SK-N-SH (cell line): ENCODE results near the gene PRKN. TPM values are rescaled to one million over a fixed set of nuclear protein-coding genes. Genes with fewer than 3 reads are reported as not detected.
A peak's percentile ranks its signal among the peaks of the same experiment; 100 is the strongest.
"Not testable (repeated sequence)": the region's sequence is repeated elsewhere in the genome, so short reads cannot be mapped to it uniquely, and the experiment has no call there.

Experiments
- CTCF ChIA-PET: fragments of 300-600, 350-600 bp; formaldehyde crosslinking; extraction: SDS; loops from one replicate; lab custom pipeline; 2021; lab: Yijun Ruan, JAX
- POLR2A ChIA-PET: fragments of 350-600 bp; sonication (Branson Sonifier 250); formaldehyde crosslinking; extraction: SDS; loops from one replicate; lab custom pipeline; 2020; ENCODE audit warnings: antibody characterized with exemption, inconsistent platforms; lab: Yijun Ruan, JAX
- DNase-seq: peaks from one replicate; pipeline ENCODE4 v3.0.0; 2012
- H2AFZ ChIP-seq: fragments of 200-600 bp; sonication (generic); 2 replicates; pipeline ENCODE4 v1.8.1; 2016; ENCODE audit warnings: antibody characterized with exemption, mild to moderate bottlenecking, low read depth
- H3F3A ChIP-seq: fragments of 200-600 bp; sonication (generic); replicated peaks from 2 replicates; pipeline ENCODE3; 2016; ENCODE audit warnings: antibody characterized with exemption, mild to moderate bottlenecking; ENCODE audit not compliant: insufficient read depth
- H3K27ac ChIP-seq, 2 experiments: fragments of 200-500 bp in 1 of 2; fragments of 200-600 bp in 1 of 2; sonication (Bioruptor generic) in 1 of 2; sonication (generic), shearing (Covaris generic) in 1 of 2; 2 replicates each; pipeline versions ENCODE4 v1.5.1 to v1.6.1; 2014 to 2016; ENCODE audit warnings: low read depth in 2 of 2, inconsistent platforms in 1 of 2, low read length in 1 of 2, mild to moderate bottlenecking in 1 of 2, mixed read lengths in 1 of 2
- H3K27me3 ChIP-seq: fragments of 200-600 bp; sonication (generic), shearing (Covaris generic); 2 replicates; pipeline ENCODE4 v1.6.1; 2016; ENCODE audit warnings: mixed run types; ENCODE audit not compliant: insufficient read depth
- H3K36me3 ChIP-seq, 2 experiments: fragments of 200-500 bp in 1 of 2; fragments of 200-600 bp in 1 of 2; sonication (Bioruptor generic) in 1 of 2; sonication (generic) in 1 of 2; replicated peaks in 1 of 2; 2 replicates each; pipeline versions ENCODE3 to v1.5.1; 2014 to 2016; ENCODE audit warnings: low read length in 1 of 2, mild to moderate bottlenecking in 1 of 2; ENCODE audit not compliant: insufficient read depth in 2 of 2, control insufficient read depth in 1 of 2
- H3K4me1 ChIP-seq, 2 experiments: fragments of 200-500 bp in 1 of 2; fragments of 200-600 bp in 1 of 2; sonication (Bioruptor generic) in 1 of 2; sonication (generic), shearing (Covaris generic) in 1 of 2; 2 replicates each; pipeline versions ENCODE4 v1.5.1 to v1.6.1; 2014 to 2016; ENCODE audit warnings: low read depth in 1 of 2, low read length in 1 of 2, mixed run types in 1 of 2; ENCODE audit not compliant: insufficient read depth in 2 of 2, control insufficient read depth in 1 of 2
- H3K4me2 ChIP-seq: fragments of 200-600 bp; sonication (generic), shearing (Covaris generic); 2 replicates; pipeline ENCODE4 v1.6.1; 2017; ENCODE audit warnings: mixed run types
- H3K4me3 ChIP-seq, 2 experiments: fragments of 200-500 bp in 1 of 2; fragments of 200-600 bp in 1 of 2; sonication (Bioruptor generic) in 1 of 2; sonication (generic), shearing (Covaris generic) in 1 of 2; 2 replicates each; pipeline versions ENCODE4 v1.5.1 to v1.8.1; 2014 to 2016; ENCODE audit warnings: low read depth in 2 of 2, inconsistent platforms in 1 of 2, low read length in 1 of 2, mild to moderate bottlenecking in 1 of 2, mixed read lengths in 1 of 2, moderate library complexity in 1 of 2
- H3K79me2 ChIP-seq: fragments of 200-600 bp; sonication (generic); 2 replicates; pipeline ENCODE4 v1.8.1; 2017; ENCODE audit warnings: mild to moderate bottlenecking; ENCODE audit not compliant: insufficient read depth
- H3K9ac ChIP-seq: fragments of 200-600 bp; sonication (generic); 2 replicates; pipeline ENCODE4 v1.6.1; 2017; ENCODE audit warnings: mixed run types
- H3K9me2 ChIP-seq: fragments of 200-600 bp; sonication (generic); 2 replicates; pipeline ENCODE4 v1.6.1; 2017; ENCODE audit warnings: mixed run types
- H3K9me3 ChIP-seq: fragments of 200-600 bp; sonication (generic); 2 replicates; pipeline ENCODE4 v1.6.1; 2017; ENCODE audit warnings: mixed run types, mild to moderate bottlenecking, moderate library complexity
- H4K20me1 ChIP-seq: fragments of 200-600 bp; sonication (generic); 2 replicates; pipeline ENCODE4 v1.6.1; 2017; ENCODE audit warnings: mild to moderate bottlenecking, mixed run types; ENCODE audit not compliant: insufficient read depth
- CHD2 ChIP-seq: fragments of 150-350 bp; IDR thresholded peaks from 2 replicates; pipeline ENCODE4 v1.6.1; 2018; ENCODE audit warnings: low read length; ENCODE audit not compliant: partially characterized antibody
- EP300 ChIP-seq, 2 experiments: IDR thresholded peaks; 2 replicates each; pipeline versions ENCODE4 v1.4.0 to v1.6.1; 2012; ENCODE audit warnings: borderline replicate concordance in 1 of 2, low read depth in 1 of 2, low read length in 1 of 2
- EZH2phosphoT487 ChIP-seq: fragments of 200-600 bp; sonication (generic); IDR thresholded peaks from 2 replicates; pipeline ENCODE4 v1.6.1; 2017; ENCODE audit warnings: low read depth, mixed run types, mild to moderate bottlenecking, antibody characterized with exemption, moderate library complexity, borderline replicate concordance
- FOXJ3 ChIP-seq: sonication (generic); formaldehyde crosslinking; IDR thresholded peaks from 2 replicates; pipeline ENCODE4 v1.5.1; 2020; ENCODE audit warnings: mild to moderate bottlenecking, missing genetic modification reagents
- GATA2 ChIP-seq: sonication (generic); formaldehyde crosslinking; IDR thresholded peaks from 2 replicates; pipeline ENCODE4 v1.5.0; 2020; ENCODE audit warnings: mild to moderate bottlenecking, missing genetic modification reagents
- JUND ChIP-seq: IDR thresholded peaks from 2 replicates; pipeline ENCODE4 v1.4.0; 2012
- MXI1 ChIP-seq: IDR thresholded peaks from 2 replicates; pipeline ENCODE4 v1.6.1; 2012; ENCODE audit warnings: mild to moderate bottlenecking, low read depth, low read length, improper control_type of control experiment
- NFIC ChIP-seq: IDR thresholded peaks from 2 replicates; pipeline ENCODE4 v1.4.0; 2012; ENCODE audit warnings: borderline replicate concordance
- RAD21 ChIP-seq: IDR thresholded peaks from 2 replicates; pipeline ENCODE4 v1.6.1; 2012; ENCODE audit warnings: mild to moderate bottlenecking, low read length
- RCOR1 ChIP-seq: fragments of 150-350 bp; IDR thresholded peaks from 2 replicates; pipeline ENCODE4 v1.6.1; 2017; ENCODE audit warnings: antibody characterized with exemption, low read length
- SIN3A ChIP-seq: IDR thresholded peaks from 2 replicates; pipeline ENCODE4 v1.6.1; 2012; ENCODE audit warnings: low read depth, mild to moderate bottlenecking, low read length, moderate library complexity, borderline replicate concordance
- SMC3 ChIP-seq: IDR thresholded peaks from 2 replicates; pipeline ENCODE4 v1.6.1; 2012; ENCODE audit warnings: low read depth, low read length, improper control_type of control experiment
- TCF12 ChIP-seq: IDR thresholded peaks from 2 replicates; pipeline ENCODE4 v1.4.0; 2012
- TEAD4 ChIP-seq: IDR thresholded peaks from 2 replicates; pipeline ENCODE4 v1.4.0; 2012; ENCODE audit warnings: mild to moderate bottlenecking, borderline replicate concordance; ENCODE audit not compliant: insufficient read depth
- WGBS: methylation state at CpG from one replicate; pipeline ENCODE4 v1.1.6; 2017; ENCODE audit warnings: low lambda C conversion rate; 5-methylcytosine and 5-hydroxymethylcytosine counted together
- polyA plus RNA-seq, 3 experiments: library from polyadenylated mRNA; depleted of rRNA; stranded (reverse); fragments of >200 nt; gene quantifications; 2 replicates each; pipeline ENCODE4 v1.2.3, GENCODE V29; 2012
- TF ChIP-seq, protein P1 (sequence below): IDR thresholded peaks from 2 replicates; pipeline ENCODE4; 2012
- TF ChIP-seq, protein P2 (sequence below): IDR thresholded peaks from 2 replicates; pipeline ENCODE4 v1.4.0; 2012; ENCODE audit warnings: low read depth, borderline replicate concordance
- TF ChIP-seq, protein P3 (sequence below): fragments of 200-600 bp; sonication (generic); IDR thresholded peaks from 2 replicates; pipeline ENCODE4 v1.6.1; 2017; ENCODE audit warnings: antibody characterized with exemption, mild to moderate bottlenecking, moderate library complexity

The PRKN gene
- polyA plus RNA-seq, 1 of the 3 experiments (the other 2 are of a cell fraction) = 0.76 TPM

DNA sequence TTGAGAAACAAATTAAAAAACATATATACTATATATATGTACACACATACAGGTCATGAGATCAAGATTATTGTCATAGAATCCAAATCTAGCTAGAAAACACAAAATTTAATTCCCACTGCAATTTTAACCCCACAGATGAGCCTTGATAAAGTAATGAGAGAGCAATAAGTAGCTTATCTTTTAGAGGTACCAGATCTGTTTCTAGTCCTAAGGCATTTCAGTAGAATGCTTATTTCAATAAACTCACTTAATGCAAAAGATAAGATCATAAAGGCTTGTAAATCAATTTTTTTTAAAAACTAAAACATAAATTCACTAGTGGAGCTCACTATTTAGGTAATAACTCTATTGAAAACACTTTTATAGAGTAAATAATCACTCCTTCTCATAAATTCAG is 47.2 kb downstream of the PRKN start:
- Histone ChIP-seq H3K9me2 (no peaks in the 10 kb centered on the region), H3F3A (no peaks in the 10 kb centered on the region)
- POLR2A ChIA-PET = no interaction called here
- CTCF ChIA-PET = interaction anchor here (0.9 to 1.0 kb wide), 2 partner anchors 31 to 124 kb away, joined by 3 to 4 read pairs; no protein-coding TSS in a partner anchor
- no peak for TF ChIP-seq SMC3
- TF ChIP-seq RAD21 = peak; percentile 29; the same call in 1 of the 2 replicates
- TF ChIP-seq RCOR1 = peak; percentile 98
- TF ChIP-seq JUND = 0 out of 2 replicates have a peak, but pooled peaks have one; percentile 7
- peak; percentile 16; the same call in 1 of the 2 replicates for TF ChIP-seq MXI1
- peak; percentile 59; the same call in 1 of the 2 replicates for TF ChIP-seq FOXJ3
- TF ChIP-seq EP300 (IDR thresholded peaks at IDR 0.05; ENCODE audit: borderline replicate concordance in 1 of 2, low read depth in 1 of 2, low read length in 1 of 2) = peak in 1 of 2 experiments; percentile 97; a peak in 2 of 4 replicates
- no peak for TF ChIP-seq EZH2phosphoT487
- TF ChIP-seq GATA2 (CRISPR knock-in tag) = peak; percentile 96
- peak; percentile 83 for TF ChIP-seq CHD2
- TF ChIP-seq, protein P1, sequence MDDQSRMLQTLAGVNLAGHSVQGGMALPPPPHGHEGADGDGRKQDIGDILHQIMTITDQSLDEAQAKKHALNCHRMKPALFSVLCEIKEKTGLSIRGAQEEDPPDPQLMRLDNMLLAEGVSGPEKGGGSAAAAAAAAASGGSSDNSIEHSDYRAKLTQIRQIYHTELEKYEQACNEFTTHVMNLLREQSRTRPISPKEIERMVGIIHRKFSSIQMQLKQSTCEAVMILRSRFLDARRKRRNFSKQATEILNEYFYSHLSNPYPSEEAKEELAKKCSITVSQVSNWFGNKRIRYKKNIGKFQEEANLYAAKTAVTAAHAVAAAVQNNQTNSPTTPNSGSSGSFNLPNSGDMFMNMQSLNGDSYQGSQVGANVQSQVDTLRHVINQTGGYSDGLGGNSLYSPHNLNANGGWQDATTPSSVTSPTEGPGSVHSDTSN = no peak
- TF ChIP-seq TEAD4 = peak; percentile 55; the same call in 1 of the 2 replicates
- TF ChIP-seq, all 33 proteins: peak for 9
- no peak overlapping the region for H3K4me2 ChIP-seq
- H4K20me1 ChIP-seq = no peaks in the 10 kb centered on the region
- peak; percentile 52 for DNase-seq
- H2AFZ ChIP-seq = no peak overlapping the region
- H3K9ac ChIP-seq = no peak overlapping the region
- no peaks in the 10 kb centered on the region for H3K27me3 ChIP-seq
- H3K4me1 ChIP-seq = no peaks in the 10 kb centered on the region; a peak in 1 of 4 replicates
- no peaks in the 10 kb centered on the region for H3K79me2 ChIP-seq
- H3K9me3 ChIP-seq = no peaks in the 10 kb centered on the region
- H3K27ac ChIP-seq = no peak overlapping the region; a peak in 2 of 4 replicates
- H3K4me3 ChIP-seq = no peak overlapping the region
- no peaks in the 10 kb centered on the region for H3K36me3 ChIP-seq

DNA sequence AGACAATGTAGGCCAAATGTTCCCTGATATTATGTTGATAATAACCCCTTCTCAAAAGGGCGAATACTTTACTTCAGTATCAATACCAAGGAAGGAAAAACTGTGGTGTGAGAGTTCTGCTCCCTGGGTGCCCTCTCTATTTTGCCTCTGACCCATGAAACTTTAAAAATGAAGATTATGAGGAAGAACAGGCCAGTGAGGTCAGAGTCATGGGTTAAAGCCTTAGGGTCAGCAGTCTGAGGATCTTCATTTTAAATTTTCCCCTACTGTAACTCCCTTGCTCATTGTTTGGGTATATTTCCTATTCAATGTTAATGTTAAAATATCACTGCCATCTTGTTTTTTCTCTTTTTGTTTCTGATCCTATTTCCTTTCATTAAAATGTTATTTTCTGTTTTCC is 47.9 kb downstream of the PRKN start:
- DNase-seq = no peak

DNA sequence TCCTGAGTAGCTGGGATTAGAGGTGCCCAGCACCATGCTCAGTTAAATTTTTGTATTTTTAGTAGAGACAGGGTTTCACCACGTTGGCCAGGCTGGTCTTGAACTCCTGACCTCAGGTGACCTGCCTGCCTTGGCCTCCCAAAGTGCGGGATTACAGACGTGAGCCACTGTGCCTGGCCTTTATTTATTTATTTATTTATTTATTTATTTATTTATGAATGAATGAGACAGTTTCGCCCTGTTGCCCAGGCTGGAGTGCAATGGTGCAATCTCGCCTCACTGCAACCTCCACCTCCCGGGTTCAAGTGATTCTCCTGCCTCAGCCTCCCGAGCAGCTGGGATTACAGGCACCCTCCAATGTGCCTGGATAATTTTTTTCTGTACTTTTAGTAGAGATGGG is 48.7 kb downstream of the PRKN start:
- H3K27ac ChIP-seq, H2AFZ ChIP-seq, H3K27me3 ChIP-seq, H3F3A ChIP-seq, H3K4me2 ChIP-seq, H3K36me3 ChIP-seq, H3K4me1 ChIP-seq, H4K20me1 ChIP-seq, H3K9me3 ChIP-seq, POLR2A ChIA-PET, H3K79me2 ChIP-seq, H3K4me3 ChIP-seq, H3K9me2 ChIP-seq, H3K9ac ChIP-seq, DNase-seq: not testable (repeated sequence)
- 74% methylated on average over 7 of the region's 7 CpGs for WGBS
- CTCF ChIA-PET = interaction anchor here (1.6 kb wide), 1 partner anchor 12 kb away, joined by 4 read pairs; no protein-coding TSS in a partner anchor

More for the DNA sequence above, 47.9 kb downstream of the PRKN start:
- no peaks in the 10 kb centered on the region for H3K36me3 ChIP-seq
- 56% methylated on average over 1 of the region's 1 CpG for WGBS
- no peak overlapping the region for H2AFZ ChIP-seq
- no peaks in the 10 kb centered on the region for H3K9me3 ChIP-seq
- no peak overlapping the region for H3K4me2 ChIP-seq
- no peaks in the 10 kb centered on the region; a peak in 1 of 4 replicates for H3K4me1 ChIP-seq
- no peaks in the 10 kb centered on the region for H3K9me2 ChIP-seq
- H3F3A ChIP-seq = no peaks in the 10 kb centered on the region
- no peak overlapping the region for H3K9ac ChIP-seq
- H3K27ac ChIP-seq = no peak overlapping the region
- POLR2A ChIA-PET = no interaction called here
- no peak overlapping the region for H3K4me3 ChIP-seq
- TF ChIP-seq FOXJ3 (no peak), NFIC (no peak), MXI1 (no peak), SIN3A (no peak), TCF12 (no peak)
- TF ChIP-seq, protein P2, sequence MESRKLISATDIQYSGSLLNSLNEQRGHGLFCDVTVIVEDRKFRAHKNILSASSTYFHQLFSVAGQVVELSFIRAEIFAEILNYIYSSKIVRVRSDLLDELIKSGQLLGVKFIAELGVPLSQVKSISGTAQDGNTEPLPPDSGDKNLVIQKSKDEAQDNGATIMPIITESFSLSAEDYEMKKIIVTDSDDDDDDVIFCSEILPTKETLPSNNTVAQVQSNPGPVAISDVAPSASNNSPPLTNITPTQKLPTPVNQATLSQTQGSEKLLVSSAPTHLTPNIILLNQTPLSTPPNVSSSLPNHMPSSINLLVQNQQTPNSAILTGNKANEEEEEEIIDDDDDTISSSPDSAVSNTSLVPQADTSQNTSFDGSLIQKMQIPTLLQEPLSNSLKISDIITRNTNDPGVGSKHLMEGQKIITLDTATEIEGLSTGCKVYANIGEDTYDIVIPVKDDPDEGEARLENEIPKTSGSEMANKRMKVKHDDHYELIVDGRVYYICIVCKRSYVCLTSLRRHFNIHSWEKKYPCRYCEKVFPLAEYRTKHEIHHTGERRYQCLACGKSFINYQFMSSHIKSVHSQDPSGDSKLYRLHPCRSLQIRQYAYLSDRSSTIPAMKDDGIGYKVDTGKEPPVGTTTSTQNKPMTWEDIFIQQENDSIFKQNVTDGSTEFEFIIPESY = no peak
- TF ChIP-seq, protein P3, sequence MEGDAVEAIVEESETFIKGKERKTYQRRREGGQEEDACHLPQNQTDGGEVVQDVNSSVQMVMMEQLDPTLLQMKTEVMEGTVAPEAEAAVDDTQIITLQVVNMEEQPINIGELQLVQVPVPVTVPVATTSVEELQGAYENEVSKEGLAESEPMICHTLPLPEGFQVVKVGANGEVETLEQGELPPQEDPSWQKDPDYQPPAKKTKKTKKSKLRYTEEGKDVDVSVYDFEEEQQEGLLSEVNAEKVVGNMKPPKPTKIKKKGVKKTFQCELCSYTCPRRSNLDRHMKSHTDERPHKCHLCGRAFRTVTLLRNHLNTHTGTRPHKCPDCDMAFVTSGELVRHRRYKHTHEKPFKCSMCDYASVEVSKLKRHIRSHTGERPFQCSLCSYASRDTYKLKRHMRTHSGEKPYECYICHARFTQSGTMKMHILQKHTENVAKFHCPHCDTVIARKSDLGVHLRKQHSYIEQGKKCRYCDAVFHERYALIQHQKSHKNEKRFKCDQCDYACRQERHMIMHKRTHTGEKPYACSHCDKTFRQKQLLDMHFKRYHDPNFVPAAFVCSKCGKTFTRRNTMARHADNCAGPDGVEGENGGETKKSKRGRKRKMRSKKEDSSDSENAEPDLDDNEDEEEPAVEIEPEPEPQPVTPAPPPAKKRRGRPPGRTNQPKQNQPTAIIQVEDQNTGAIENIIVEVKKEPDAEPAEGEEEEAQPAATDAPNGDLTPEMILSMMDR = no peak
- TF ChIP-seq, all 33 proteins: peak for 0
- Histone ChIP-seq H3K27me3 (no peaks in the 10 kb centered on the region), H3K79me2 (no peaks in the 10 kb centered on the region), H4K20me1 (no peaks in the 10 kb centered on the region)
- CTCF ChIA-PET = interaction anchor here (0.9 kb wide), 1 partner anchor 123 kb away, joined by 3 read pairs; no protein-coding TSS in a partner anchor
